H9 (cell line): ENCODE data around the gene MATN1. TPM values are rescaled to one million over a fixed set of nuclear protein-coding genes. Genes with fewer than 3 reads are reported as not detected.

Source experiments
- DNase-seq: peaks from one replicate; pipeline ENCODE4 v3.0.0-alpha.2; 2017
- H2AFZ ChIP-seq: one replicate; pipeline ENCODE4 v1.6.1; 2013; ENCODE audit warnings: mild to moderate bottlenecking, low read length, control low read depth, moderate library complexity
- H2AK5ac ChIP-seq: 2 replicates; pipeline ENCODE4 v1.6.1; 2013; ENCODE audit warnings: low read length, control low read depth, mixed read lengths; ENCODE audit not compliant: insufficient read length
- H2BK120ac ChIP-seq: one replicate; pipeline ENCODE4 v1.6.1; 2013; ENCODE audit warnings: low read depth, mild to moderate bottlenecking, low read length, control low read depth, inconsistent platforms; ENCODE audit not compliant: poor library complexity, severe bottlenecking
- H2BK12ac ChIP-seq: 2 replicates; pipeline ENCODE4 v1.6.1; 2013; ENCODE audit warnings: low read length, control low read depth, mixed read lengths, low read depth; ENCODE audit not compliant: insufficient read length
- H2BK15ac ChIP-seq: 2 replicates; pipeline ENCODE4 v1.6.1; 2013; ENCODE audit warnings: low read depth, low read length, control low read depth
- H2BK20ac ChIP-seq: one replicate; pipeline ENCODE4 v1.6.1; 2013; ENCODE audit warnings: low read depth, mild to moderate bottlenecking, low read length, control low read depth, inconsistent platforms; ENCODE audit not compliant: poor library complexity, severe bottlenecking
- H2BK5ac ChIP-seq: 2 replicates; pipeline ENCODE4 v1.6.1; 2013; ENCODE audit warnings: low read length, control low read depth, mixed read lengths; ENCODE audit not compliant: insufficient read length
- H3K14ac ChIP-seq: 2 replicates; pipeline ENCODE4 v1.6.1; 2013; ENCODE audit warnings: low read length, control low read depth; ENCODE audit not compliant: insufficient read depth
- H3K18ac ChIP-seq: 2 replicates; pipeline ENCODE4 v1.6.1; 2013; ENCODE audit warnings: low read depth, mild to moderate bottlenecking, mixed read lengths, low read length, control low read depth; ENCODE audit not compliant: insufficient read length
- H3K23ac ChIP-seq: 2 replicates; pipeline ENCODE4 v1.6.1; 2013; ENCODE audit warnings: low read length, control low read depth, mixed read lengths, low read depth; ENCODE audit not compliant: insufficient read length
- H3K23me2 ChIP-seq: 2 replicates; pipeline ENCODE4 v1.6.1; 2013; ENCODE audit warnings: low read depth, mild to moderate bottlenecking, mixed read lengths, low read length, control low read depth; ENCODE audit not compliant: insufficient read length, poor library complexity, severe bottlenecking
- H3K27ac ChIP-seq: 2 replicates; pipeline ENCODE4 v1.5.1; 2013; ENCODE audit warnings: low read length, control low read depth, mixed read lengths, low read depth; ENCODE audit not compliant: insufficient read length
- H3K27me3 ChIP-seq: 2 replicates; pipeline ENCODE4 v1.6.1; 2013; ENCODE audit warnings: low read length, control low read depth, inconsistent platforms; ENCODE audit not compliant: insufficient read depth
- H3K4ac ChIP-seq: 2 replicates; pipeline ENCODE4 v1.6.1; 2013; ENCODE audit warnings: low read depth, mild to moderate bottlenecking, control low read depth, inconsistent platforms, low read length, moderate library complexity
- H3K4me1 ChIP-seq: 2 replicates; pipeline ENCODE4 v1.6.1; 2013; ENCODE audit warnings: low read length, control low read depth, inconsistent platforms; ENCODE audit not compliant: insufficient read depth
- H3K4me2 ChIP-seq: 2 replicates; pipeline ENCODE4 v1.6.1; 2013; ENCODE audit warnings: low read length, control low read depth, mixed read lengths; ENCODE audit not compliant: insufficient read length, insufficient read depth
- H3K56ac ChIP-seq: 2 replicates; pipeline ENCODE4 v1.6.1; 2013; ENCODE audit warnings: low read depth, mild to moderate bottlenecking, mixed read lengths, low read length, control low read depth; ENCODE audit not compliant: insufficient read length
- H3K79me1 ChIP-seq: 2 replicates; pipeline ENCODE4 v1.6.1; 2013; ENCODE audit warnings: low read depth, mild to moderate bottlenecking, moderate library complexity, low read length, control low read depth, inconsistent platforms; ENCODE audit not compliant: insufficient read depth, poor library complexity, severe bottlenecking
- H3K79me2 ChIP-seq: 2 replicates; pipeline ENCODE4 v1.6.1; 2013; ENCODE audit warnings: low read length, control low read depth, inconsistent platforms; ENCODE audit not compliant: insufficient read depth
- H3K9ac ChIP-seq: 2 replicates; pipeline ENCODE4 v1.6.1; 2013; ENCODE audit warnings: low read length, control low read depth, mixed read lengths; ENCODE audit not compliant: insufficient read length; ENCODE audit errors: extremely low read depth
- H3K9me3 ChIP-seq: one replicate; pipeline ENCODE4 v1.6.1; 2013; ENCODE audit warnings: low read depth, low read length, inconsistent platforms; ENCODE audit not compliant: control insufficient read depth
- H3T11ph ChIP-seq: one replicate; pipeline ENCODE4 v1.6.1; 2013; ENCODE audit warnings: mild to moderate bottlenecking, low read length, control low read depth, inconsistent platforms
- H4K20me1 ChIP-seq: one replicate; pipeline ENCODE4 v1.6.1; 2013; ENCODE audit not compliant: control insufficient read depth, insufficient read length, insufficient read depth
- H4K5ac ChIP-seq: 2 replicates; pipeline ENCODE4 v1.6.1; 2013; ENCODE audit warnings: low read depth, mild to moderate bottlenecking, mixed read lengths, low read length, control low read depth; ENCODE audit not compliant: insufficient read length
- H4K8ac ChIP-seq: replicated peaks from 2 replicates; pipeline ENCODE4 v1.6.1; 2013; ENCODE audit warnings: low read length, control low read depth, mixed read lengths, low read depth; ENCODE audit not compliant: insufficient read length
- H4K91ac ChIP-seq: 2 replicates; pipeline ENCODE4 v1.6.1; 2013; ENCODE audit warnings: low read depth, mild to moderate bottlenecking, moderate library complexity, mixed read lengths, low read length, control low read depth; ENCODE audit not compliant: insufficient read length
- H3K27ac Mint-ChIP-seq, 3 experiments: 2 replicates in 2 of 3; 3 replicates in 1 of 3; pipeline ENCODE4 v1.8.0; 2020 to 2021; ENCODE audit warnings: mixed read lengths in 3 of 3, mild to moderate bottlenecking in 1 of 3, moderate library complexity in 1 of 3
- H3K27me3 Mint-ChIP-seq: 2 replicates; pipeline ENCODE4 v1.8.0; 2021; ENCODE audit warnings: low read depth, mild to moderate bottlenecking, moderate library complexity, mixed read lengths
- H3K36me3 Mint-ChIP-seq, 3 experiments: 2 replicates in 2 of 3; 3 replicates in 1 of 3; pipeline ENCODE4 v1.8.0; 2020 to 2021; ENCODE audit warnings: low read depth in 3 of 3, mixed read lengths in 3 of 3; ENCODE audit not compliant: insufficient read depth in 1 of 3
- H3K4me1 Mint-ChIP-seq, 2 experiments: 2 replicates each; pipeline ENCODE4 v1.8.0; 2020; ENCODE audit warnings: mixed read lengths in 2 of 2
- H3K4me3 Mint-ChIP-seq, 2 experiments: 2 replicates in 1 of 2; 3 replicates in 1 of 2; pipeline ENCODE4 v1.8.0; 2020 to 2021; ENCODE audit warnings: mild to moderate bottlenecking in 2 of 2, mixed read lengths in 2 of 2, moderate library complexity in 1 of 2
- H3K9me3 Mint-ChIP-seq, 2 experiments: 2 replicates in 1 of 2; 3 replicates in 1 of 2; pipeline ENCODE4 v1.8.0; 2020; ENCODE audit warnings: mild to moderate bottlenecking in 2 of 2, mixed read lengths in 2 of 2, moderate library complexity in 1 of 2
- WGBS: extraction: QIAGEN DNeasy Blood & Tissue Kit; methylation state at CpG from one replicate; pipeline ENCODE4 v1.1.7; 2013; ENCODE audit warnings: missing lambda C conversion rate, low lambda C conversion rate, mixed read lengths; ENCODE audit not compliant: insufficient read length; ENCODE audit errors: extremely low coverage; 5-methylcytosine and 5-hydroxymethylcytosine counted together
- total RNA-seq: library from RNA; stranded (reverse); gene quantifications from 2 replicates; pipeline ENCODE4 v1.2.1, GENCODE V29; 2021
- TF ChIP-seq, protein P1 (sequence below): fragments of 200-600 bp; sonication (generic); conservative IDR thresholded peaks from 3 replicates; pipeline ENCODE4 v1.8.0; 2021; ENCODE audit warnings: antibody characterized with exemption, mild to moderate bottlenecking

The MATN1 gene
- total RNA-seq, 1 experiment from 2014 or later: not detected

- TF ChIP-seq, protein P1, sequence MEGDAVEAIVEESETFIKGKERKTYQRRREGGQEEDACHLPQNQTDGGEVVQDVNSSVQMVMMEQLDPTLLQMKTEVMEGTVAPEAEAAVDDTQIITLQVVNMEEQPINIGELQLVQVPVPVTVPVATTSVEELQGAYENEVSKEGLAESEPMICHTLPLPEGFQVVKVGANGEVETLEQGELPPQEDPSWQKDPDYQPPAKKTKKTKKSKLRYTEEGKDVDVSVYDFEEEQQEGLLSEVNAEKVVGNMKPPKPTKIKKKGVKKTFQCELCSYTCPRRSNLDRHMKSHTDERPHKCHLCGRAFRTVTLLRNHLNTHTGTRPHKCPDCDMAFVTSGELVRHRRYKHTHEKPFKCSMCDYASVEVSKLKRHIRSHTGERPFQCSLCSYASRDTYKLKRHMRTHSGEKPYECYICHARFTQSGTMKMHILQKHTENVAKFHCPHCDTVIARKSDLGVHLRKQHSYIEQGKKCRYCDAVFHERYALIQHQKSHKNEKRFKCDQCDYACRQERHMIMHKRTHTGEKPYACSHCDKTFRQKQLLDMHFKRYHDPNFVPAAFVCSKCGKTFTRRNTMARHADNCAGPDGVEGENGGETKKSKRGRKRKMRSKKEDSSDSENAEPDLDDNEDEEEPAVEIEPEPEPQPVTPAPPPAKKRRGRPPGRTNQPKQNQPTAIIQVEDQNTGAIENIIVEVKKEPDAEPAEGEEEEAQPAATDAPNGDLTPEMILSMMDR: no peak
- Histone ChIP-seq H3K79me1 (no peaks in the 10 kb centered on the region), H4K5ac (no peak overlapping the region), H2AFZ (no peak overlapping the region), H3K4me1 (peaks cover 6% of the 10 kb centered on the region; the same call in 1 of the 2 replicates), H3K27ac (no peak overlapping the region), H3K56ac (no peak overlapping the region), H3K14ac (no peak overlapping the region), H3K79me2 (no peaks in the 10 kb centered on the region), H2AK5ac (no peak overlapping the region), H3K4ac (no peak overlapping the region), H3K9ac (no peak overlapping the region), H4K20me1 (no peaks in the 10 kb centered on the region), H2BK15ac (no peak overlapping the region), H2BK120ac (no peak overlapping the region), H3T11ph (no peak overlapping the region), H2BK20ac (no peak overlapping the region), H4K91ac (no peak overlapping the region), H3K27me3 (no peaks in the 10 kb centered on the region), H3K23me2 (no peaks in the 10 kb centered on the region), H2BK5ac (no peak overlapping the region), H3K23ac (no peak overlapping the region), H4K8ac (no peak overlapping the region), H3K18ac (no peak overlapping the region), H3K9me3 (no peaks in the 10 kb centered on the region), H2BK12ac (no peak overlapping the region), H3K4me2 (no peak overlapping the region)
- peaks cover 4% of the 10 kb centered on the region for H3K27me3 Mint-ChIP-seq
- no peaks in the 10 kb centered on the region for H3K9me3 Mint-ChIP-seq
- WGBS: no CpG with 5 or more reads among the region's 23 CpGs
- H3K27ac Mint-ChIP-seq: no peak overlapping the region; a peak in 2 of 7 replicates
- DNase-seq: no peak
- H3K36me3 Mint-ChIP-seq: no peaks in the 10 kb centered on the region
- H3K4me3 Mint-ChIP-seq: no peak overlapping the region
- peaks cover 32 to 43% of the 10 kb centered on the region in 2 experiments for H3K4me1 Mint-ChIP-seq
These were observed 7.1 kb upstream of the MATN1 start for GRCh38 chr1:30730346-30731108.
